ENCODE results near the gene PCGF1. TPM values are rescaled to one million over a fixed set of nuclear protein-coding genes. Genes with fewer than 3 reads are reported as not detected.
"Not testable (repeated sequence)": the region's sequence is repeated elsewhere in the genome, so short reads cannot be mapped to it uniquely, and the experiment has no call there.

PCGF1 gene
- polyA plus RNA-seq, 4 donors: 23.7 to 34.9 (median 27.0) TPM

DNA sequence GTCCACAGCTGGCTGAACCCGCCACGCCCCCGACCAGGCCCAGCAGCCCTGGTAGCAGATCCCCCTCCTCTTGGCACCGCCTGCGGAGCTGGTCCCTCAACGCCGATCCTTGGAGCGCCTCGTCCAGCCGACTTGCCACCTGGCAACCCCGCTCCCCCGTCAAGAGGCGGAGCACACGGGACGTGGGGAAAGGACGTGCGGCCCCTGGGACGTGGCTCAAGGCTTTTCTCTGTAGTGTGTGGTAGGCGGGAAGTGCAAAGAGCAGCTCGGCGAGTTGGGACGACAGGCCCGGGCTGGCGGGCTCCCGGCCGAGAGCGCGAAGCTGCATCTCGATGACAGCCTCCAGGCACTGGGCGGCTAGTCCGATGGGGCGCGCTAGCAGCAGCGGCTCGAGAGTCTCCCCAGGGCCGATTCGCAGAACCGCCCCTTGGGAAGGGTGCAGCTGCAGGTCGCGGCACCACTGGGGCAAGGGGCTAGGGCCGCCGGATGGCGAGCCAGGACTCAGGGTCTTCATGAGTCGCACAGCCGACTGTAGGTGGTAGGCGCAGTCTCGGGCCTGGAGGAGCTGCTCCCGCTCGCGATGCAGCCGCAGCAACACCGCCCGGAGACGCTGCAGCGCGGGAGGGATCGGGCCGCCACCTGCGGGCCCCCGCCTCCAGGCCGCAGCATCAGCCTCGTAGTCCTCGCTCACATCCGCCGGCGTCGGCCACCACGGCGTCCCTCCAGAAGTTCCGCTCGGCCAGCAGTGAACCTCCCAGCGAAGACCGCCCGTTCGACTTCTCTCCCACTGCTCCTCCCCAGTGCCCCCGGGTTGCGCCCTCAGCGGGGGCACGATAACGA lies 25.3 kb downstream of the PCGF1 start:
- no peak for DNase-seq (ENCODE audit: low read depth in 4 of 4, low spot score in 3 of 4)

DNA sequence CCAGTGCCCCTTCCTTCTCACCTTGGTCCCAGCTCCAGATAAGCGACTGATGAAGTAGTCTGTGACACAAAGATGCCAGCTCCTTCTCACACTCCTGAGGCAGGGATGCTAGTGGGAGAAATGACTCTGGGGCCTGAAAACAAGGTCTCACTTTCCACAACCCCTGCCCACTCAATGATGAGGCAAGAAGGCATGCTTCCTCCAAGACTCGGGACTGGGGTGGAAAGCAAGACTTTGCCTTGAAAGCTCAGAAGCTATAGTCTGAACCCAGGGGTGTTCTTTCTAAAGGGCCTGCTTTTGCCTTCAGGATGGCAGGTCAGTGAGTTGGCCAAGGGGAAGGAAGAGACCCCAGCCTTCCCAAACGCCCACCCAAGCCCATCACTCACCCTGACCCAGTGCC lies 26.1 kb downstream of the PCGF1 start:
- no peak for DNase-seq (ENCODE audit: low read depth in 4 of 4, low spot score in 3 of 4)

DNA sequence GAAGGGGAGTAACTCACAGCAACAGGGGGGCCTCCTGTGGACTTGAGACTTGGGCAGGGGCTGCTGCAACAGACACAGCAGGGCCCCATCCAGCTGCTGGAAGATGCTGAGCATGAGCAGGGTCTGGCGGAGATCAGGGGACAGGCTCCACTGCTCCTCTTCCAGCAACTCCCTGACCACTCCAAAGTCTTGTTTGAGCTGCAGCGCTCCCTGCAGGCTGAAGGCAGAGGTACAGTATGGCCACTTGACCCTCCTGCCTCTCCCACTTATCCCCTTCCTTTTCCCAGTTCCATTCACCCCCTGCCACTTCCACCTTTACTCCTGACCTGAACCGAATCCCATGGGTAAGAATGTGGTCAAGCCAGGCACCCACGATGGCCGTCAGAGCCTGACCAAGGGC lies 32.6 kb downstream of the PCGF1 start:
- DNase-seq (ENCODE audit: low read depth in 4 of 4, low spot score in 3 of 4): no peak

DNA sequence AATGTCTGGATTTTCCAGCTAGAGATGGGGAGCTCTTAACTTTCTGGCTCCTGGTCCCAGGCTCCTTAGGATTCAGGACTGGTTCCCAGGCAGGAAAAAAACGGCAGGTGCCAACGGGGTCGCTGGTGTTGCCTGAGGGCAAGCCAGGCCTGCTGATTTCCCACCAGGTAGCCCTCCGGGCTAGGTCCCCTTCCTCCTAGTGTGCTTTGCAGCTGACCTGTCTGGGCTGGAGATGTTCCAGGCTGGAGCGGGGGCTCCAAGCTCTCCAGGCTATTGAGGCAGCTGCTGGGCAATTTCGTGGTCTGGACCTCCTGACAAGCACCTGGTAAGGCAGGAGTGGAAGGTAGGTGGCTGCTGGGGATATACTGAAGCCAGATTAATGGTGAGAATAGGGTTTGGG lies 33.0 kb downstream of the PCGF1 start:
- no peak for DNase-seq (ENCODE audit: low read depth in 4 of 4, low spot score in 3 of 4)

DNA sequence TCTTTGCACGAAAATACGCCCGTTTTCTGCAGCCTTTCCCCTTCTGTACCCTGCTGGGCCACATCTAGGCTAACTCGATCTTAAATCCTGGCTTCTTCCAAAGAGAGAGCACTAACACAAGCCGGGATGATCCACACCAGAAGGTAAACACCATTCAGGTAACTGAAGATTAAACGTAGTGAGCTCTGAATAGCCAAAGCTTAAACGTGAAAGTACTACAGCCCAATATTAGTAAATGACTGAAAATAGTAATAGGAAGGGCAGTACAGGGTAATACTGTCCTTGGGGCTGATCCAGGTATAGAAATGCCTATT lies 34.6 kb downstream of the PCGF1 start:
- DNase-seq (ENCODE audit: low read depth in 4 of 4, low spot score in 3 of 4): no peak

DNA sequence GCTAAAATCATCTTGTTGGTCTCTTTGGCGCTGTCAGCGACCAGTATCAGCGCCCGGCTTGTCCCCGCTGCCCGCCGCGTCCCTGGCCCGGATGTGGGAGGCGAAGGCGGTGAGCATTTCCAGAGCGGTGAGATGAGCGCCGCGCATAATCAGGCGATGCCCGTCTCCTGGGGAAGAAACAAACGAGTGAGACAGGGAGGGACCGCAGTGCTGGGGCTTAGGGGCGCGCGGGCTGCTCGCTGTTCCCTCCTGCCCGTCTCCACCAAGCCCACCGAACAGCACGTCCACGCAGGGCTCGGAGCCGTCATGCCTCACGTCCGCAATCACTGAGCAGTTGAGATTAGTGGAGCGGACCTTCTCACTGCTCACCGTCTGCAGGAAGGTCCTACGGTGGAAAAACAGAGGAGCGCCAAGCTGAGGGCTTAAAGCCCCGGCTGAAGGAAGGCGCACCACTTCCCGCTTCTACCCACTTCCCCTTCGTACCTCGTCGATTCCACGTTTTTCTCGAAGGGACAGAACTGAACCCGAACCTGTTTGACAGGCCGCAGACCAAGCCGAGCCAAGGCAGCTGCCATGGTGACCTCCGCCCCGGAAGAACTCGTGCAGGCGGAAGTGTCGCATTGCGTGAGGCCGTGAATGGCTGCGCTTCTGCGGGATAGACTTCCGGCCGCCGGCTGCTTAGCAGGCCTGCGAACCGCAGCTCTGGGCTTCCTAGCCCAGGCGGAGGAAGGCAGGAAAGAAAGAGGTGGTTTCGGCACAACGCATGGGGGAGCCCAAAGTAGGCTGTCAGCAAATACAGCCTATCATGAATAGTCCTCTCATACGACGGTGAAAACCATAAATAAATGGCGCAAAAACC lies 35.2 kb downstream of the PCGF1 start, which contains the start of gene MRPL53:
TSS of gene MRPL53 (minus strand) at position 595 of the 859 bp plus-strand sequence. CDS start at position 575, 20 bp downstream.
- peak; percentile 87 to 93 (median 92) for DNase-seq (ENCODE audit: low read depth in 4 of 4, low spot score in 3 of 4)

DNA sequence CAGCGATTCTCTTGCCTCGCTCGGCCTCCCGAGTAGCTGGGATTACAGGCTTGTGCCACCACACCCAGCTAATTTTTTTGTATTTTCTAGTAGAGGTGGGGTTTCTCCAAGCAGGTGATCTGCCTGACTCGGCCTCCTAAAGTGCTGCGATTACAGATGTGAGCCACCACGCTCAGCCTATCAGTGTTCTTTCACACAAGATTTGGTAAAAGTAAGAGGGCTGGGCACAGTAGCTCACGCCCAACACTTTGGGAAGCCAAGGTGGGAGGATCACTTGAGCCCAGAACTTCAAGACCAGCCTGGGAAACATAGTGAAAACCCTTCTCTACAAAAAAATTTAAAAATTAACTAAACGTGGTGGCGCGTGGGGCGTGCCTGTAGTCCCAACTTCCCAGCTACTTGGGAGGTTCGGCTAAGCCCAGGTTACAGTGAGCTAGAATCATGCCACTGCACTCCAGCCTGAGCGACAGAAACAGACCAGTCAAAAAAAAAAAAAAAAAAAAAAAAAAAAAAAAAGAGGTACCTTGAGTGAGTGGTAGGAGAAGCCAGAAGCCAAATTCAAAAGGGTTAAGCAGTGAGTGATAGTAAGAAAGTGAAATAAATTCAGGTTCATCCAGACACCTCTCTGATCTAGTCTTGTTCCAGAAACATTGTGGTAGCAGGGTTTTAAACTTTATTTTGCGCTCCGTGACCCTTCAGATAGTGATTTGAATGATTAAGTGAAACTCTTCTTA lies 36.0 kb downstream of the PCGF1 start:
- DNase-seq (ENCODE audit: low read depth in 4 of 4, low spot score in 3 of 4): no peak

DNA sequence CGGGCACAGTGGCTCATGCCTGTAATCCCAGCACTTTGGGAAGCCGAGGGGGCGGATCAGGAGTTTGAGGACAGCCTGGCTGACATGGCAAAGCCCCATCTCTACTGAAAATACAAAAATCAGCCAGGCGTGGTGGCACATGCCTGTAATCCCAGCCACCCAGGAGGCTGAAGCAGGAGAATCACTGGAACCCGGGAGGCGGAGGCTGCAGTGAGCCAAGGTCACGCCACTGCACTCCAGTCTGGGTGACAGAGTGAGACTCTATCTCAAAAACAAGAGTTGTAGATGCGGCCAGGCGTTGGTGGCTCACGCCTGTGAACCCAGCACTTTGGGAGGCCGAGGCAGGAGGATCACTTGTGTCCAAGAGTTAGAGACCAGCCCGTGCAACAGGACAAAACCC lies 36.8 kb downstream of the PCGF1 start:
- DNase-seq (ENCODE audit: low read depth in 4 of 4, low spot score in 3 of 4): not testable (repeated sequence)

DNA sequence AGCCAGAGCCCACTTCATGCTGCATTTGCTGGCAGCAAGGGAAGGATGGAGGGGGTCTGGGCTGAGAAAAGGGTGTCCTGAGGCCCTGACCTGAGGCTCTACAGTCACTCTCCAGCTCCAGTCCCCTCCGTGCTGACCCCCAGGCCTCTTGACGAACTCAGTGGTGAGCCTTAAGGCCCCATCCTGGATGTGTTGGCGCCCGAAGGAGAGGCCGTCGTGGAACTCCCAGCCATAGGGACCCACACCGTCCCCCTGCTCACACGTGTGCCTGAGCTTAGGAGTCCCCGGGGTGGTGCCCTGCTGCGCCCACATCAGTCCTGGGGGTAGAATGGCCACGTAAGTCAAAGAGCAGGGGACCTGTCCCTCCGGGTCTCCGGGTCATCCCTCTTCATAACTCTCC lies 43.1 kb downstream of the PCGF1 start:
- DNase-seq (ENCODE audit: low read depth in 4 of 4, low spot score in 3 of 4): no peak

DNA sequence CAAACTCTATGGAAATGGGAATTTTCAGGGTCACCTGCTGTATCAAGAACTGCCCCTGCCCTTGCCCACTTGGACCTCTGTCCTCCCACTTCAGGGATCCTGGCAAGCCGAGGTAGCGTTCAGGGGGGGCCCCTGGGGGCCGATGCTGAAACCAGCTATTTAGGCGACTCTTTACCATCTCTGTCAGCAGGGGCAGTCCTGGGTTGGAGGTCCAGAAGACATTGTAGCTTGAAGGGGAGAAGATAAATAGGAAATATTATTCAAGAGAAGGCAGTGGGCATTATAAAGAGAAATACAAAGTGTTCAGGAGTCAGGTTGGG lies 44.7 kb downstream of the PCGF1 start:
- DNase-seq (ENCODE audit: low read depth in 4 of 4, low spot score in 3 of 4): no peak

DNA sequence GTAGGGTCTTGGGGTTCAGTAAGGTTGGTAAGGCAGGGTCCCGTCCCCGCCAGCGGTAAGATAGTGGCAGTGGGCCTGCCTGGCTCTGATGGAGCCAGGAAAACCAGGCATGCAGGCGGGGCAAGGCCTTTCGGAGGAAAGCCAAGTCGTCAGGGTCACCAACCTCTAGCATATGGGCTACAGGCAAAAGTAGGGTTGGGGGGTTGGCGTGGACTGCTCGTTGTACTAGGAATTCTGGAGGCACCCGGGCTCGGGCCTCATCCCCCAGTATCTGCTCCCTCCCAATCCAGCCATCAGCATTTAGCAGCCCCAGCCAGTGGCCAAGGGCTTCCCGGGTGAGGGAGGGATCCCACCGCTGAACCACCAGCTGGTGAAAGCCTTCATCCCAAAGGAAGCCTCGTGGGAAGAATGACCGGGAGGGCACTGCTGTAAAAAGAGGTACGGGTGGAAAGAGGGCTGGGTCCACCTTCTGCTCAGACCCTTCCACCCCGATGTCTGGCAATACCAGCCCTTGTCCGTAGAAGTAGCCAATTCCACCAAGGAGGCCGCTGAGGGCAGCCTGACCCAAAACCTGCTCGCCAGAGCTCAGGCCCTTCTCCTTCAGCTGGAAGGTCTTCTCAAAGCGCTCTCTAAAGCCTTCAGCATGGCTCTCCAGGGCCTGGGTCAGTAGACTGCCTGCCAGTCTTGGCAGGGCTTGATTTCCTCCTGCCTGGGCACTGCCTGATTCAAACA lies 45.3 kb downstream of the PCGF1 start:
- no peak for DNase-seq (ENCODE audit: low read depth in 4 of 4, low spot score in 3 of 4)

DNA sequence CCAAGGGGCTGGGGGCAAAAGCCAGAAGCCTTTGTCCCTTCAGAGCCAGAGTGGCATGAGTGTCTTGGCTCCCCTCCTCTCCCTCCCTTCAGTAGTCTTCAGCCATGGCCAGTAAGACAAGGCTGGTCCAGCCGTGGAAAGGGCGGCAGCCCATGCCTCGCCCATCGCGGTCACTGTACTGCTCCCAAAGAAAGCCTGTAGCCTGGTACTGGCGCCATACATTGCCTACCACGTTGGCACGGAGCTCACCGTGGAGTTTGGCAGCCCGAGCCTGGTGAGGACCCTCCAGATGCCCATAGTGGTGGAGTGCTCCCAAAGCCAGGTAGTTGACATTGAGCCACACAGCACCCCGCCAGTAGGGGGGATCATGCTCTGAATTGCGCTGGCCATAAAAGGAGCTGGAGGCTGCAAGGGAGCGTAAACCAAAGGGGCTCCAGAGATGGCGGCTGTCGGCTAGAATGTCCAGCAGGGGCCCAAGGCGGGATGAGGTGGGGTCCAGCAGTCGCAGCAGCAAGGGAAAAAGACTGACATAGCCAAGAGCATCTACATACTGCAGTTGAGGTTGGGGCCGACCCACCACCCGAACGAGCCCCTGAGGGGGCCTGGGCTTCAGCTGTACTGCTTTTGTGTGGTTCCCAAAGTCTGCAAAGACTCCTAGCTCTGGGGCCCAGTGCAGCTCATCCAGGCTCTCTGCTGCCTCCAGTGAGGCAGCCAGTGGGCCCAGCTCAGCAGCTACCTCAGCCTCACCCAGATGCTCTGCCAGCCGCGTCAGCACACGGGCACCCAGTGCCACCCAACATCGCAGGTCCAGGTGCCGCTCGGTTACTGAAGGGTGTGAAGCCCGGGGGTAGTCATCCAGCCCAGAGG lies 46.1 kb downstream of the PCGF1 start:
- no peak for DNase-seq (ENCODE audit: low read depth in 4 of 4, low spot score in 3 of 4)

DNA sequence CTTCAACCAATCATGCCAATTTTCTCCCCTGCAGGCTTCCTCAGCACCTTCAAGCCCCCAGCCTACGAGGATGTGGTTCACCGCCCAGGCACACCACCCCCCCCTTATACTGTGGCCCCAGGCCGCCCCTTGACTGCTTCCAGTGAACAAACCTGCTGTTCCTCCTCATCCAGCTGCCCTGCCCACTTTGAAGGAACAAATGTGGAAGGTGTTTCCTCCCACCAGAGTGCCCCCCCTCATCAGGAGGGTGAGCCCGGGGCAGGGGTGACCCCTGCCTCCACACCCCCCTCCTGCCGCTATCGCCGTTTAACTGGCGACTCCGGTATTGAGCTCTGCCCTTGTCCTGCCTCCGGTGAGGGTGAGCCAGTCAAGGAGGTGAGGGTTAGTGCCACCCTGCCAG lies 47.3 kb downstream of the PCGF1 start:
- not testable (repeated sequence) for DNase-seq (ENCODE audit: low read depth in 4 of 4, low spot score in 3 of 4)

DNA sequence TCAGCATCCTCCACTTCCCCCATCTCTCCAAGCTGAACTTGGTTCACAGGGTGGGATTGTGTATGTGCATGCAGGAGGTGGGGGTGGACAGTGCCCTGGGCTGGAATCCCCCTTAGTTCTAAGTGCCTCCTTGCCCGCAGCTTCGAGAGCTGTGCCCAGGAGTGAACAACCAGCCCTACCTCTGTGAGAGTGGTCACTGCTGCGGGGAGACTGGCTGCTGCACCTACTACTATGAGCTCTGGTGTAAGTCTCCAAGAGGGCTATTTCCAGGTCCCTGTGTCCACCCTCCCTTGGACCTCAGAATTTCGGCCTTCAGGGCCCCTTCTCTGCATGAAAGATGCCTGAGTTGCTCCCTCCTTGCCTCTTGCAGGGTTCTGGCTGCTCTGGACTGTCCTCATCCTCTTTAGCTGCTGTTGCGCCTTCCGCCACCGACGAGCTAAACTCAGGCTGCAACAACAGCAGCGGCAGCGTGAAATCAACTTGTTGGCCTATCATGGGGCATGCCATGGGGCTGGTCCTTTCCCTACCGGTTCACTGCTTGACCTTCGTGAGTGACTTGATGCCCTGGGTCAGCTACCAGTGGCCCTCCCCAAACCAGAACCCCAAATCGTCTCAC lies 47.9 kb downstream of the PCGF1 start:
- DNase-seq (ENCODE audit: low read depth in 4 of 4, low spot score in 3 of 4): not testable (repeated sequence)

DNA sequence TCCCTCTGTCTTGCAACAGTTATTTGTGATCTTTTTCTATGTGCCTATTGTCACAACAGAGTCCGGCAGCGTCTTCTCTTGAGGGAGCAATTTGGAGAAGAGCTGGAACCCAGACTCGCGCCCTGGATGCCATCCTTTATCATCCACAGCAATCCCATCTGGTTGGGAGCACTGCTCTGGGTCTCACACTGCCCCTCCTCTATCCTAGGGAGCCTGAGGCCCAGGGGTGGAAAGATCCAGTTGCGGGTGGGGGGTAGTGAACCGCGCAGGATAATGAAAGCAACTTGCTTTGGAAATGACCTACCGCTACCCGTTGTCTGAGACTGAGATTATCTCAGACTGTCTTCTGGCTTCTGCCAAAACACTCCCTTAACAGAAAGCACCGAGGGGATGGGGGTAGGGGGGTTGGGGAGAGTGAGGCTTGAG lies 48.5 kb downstream of the PCGF1 start:
- DNase-seq (ENCODE audit: low read depth in 4 of 4, low spot score in 3 of 4): no peak

DNA sequence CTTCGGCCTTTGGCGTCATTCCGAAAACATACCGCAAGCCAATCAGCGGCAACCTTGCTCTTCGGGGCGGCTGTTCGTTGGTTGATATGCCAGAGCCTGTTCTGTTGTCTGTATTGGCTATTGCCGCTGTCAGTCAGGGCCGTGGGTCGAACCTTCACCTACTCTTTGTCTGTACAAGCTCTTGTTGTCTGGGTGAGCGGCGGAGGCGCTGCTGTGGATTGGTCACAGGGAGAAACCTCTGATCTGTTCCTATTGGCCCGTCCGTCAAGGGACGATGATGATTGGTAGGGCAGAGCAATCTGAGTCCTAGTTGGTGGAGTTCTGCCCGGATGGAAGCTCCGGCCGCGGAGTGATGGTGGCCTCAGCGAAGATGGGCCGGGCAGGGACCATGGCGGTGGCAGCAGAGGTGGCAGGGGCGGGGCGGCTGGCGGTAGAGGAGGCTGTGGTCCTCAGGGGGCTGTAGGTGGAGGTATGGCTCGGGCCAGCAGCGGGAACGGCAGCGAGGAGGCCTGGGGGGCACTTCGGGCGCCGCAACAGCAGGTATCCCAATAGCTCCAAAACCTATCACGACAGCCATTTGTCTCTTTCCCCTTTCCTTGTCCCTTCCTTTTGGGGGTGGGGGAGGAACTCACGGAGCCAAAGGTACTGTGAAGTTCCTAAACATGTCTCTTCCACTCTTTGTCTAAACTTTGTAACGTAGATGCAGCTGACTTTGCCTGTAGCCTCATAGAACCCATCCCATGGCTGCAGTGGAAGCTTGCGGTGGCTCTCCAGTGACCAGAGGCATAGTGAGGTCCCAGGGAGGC lies 49.2 kb downstream of the PCGF1 start, which contains the start of gene WBP1:
TSS of gene WBP1 (plus strand) at position 307 of the 806 bp plus-strand sequence. CDS start at position 472, 165 bp downstream.
- DNase-seq (ENCODE audit: low read depth in 4 of 4, low spot score in 3 of 4): peak; percentile 100

DNA sequence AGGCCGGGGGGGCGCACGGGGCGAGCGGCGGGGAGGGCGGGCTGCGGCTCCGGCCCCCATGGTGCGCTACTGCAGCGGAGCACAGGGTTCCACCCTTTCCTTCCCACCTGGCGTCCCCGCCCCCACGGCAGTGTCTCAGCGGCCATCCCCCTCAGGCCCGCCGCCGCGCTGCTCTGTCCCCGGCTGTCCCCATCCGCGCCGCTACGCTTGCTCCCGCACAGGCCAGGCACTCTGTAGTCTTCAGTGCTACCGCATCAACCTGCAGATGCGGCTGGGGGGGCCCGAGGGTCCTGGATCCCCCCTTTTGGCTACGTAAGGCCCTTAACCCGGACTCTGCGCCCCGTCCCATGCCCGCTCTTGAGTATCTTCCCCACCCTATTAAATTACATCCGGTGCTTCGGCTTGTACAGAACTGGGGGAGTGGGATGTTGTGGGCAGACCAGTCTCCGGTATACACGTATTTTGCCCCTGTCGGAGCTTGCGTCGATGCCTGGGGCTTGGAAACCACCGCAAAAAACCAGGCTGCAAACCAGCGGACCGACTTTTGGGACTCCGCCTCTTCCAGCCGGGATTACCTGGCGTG lies 49.9 kb downstream of the PCGF1 start:
- DNase-seq (ENCODE audit: low read depth in 4 of 4, low spot score in 3 of 4): peak in 1 of 4 donors; percentile 38

DNA sequence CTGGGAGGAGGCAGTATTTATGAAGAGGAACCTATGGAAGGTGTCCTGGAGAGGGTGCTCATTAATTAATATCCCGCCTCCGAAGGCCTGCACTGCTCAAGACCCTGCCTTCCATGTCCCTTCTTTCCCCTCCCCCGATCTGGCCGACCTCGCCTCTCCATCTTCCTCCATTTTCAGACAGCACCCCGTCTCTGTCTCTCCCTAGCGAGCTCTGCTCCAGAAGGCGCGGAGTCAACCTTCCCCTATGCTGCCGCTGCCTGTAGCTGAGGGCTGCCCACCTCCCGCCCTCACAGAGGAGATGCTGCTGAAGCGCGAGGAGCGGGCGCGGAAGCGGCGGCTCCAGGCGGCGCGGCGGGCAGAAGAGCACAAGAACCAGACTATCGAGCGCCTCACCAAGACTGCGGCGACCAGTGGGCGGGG lies 50.4 kb downstream of the PCGF1 start:
- no peak for DNase-seq (ENCODE audit: low read depth in 4 of 4, low spot score in 3 of 4)
